IPS-18a (cell line): ENCODE results near the gene EMC9.

Experiments used
- H3K27ac ChIP-seq: one replicate; pipeline ENCODE4 v1.5.1; 2013; ENCODE audit warnings: low read length
- H3K27me3 ChIP-seq: one replicate; pipeline ENCODE4 v1.6.1; 2013; ENCODE audit warnings: mild to moderate bottlenecking, low read length; ENCODE audit not compliant: control insufficient read depth, insufficient read depth
- H3K36me3 ChIP-seq: one replicate; pipeline ENCODE4 v1.6.1; 2013; ENCODE audit warnings: low read depth, low read length; ENCODE audit not compliant: control insufficient read depth
- H3K4me1 ChIP-seq: one replicate; pipeline ENCODE4 v1.6.1; 2013; ENCODE audit warnings: low read depth, low read length; ENCODE audit not compliant: control insufficient read depth
- H3K4me3 ChIP-seq: one replicate; pipeline ENCODE4 v1.5.1; 2013; ENCODE audit warnings: low read length
- H3K9ac ChIP-seq: one replicate; pipeline ENCODE4 v1.6.1; 2013; ENCODE audit warnings: mild to moderate bottlenecking, low read length, moderate library complexity
- H3K9me3 ChIP-seq: one replicate; pipeline ENCODE4 v1.6.1; 2013; ENCODE audit warnings: low read depth, low read length; ENCODE audit not compliant: control insufficient read depth

The EMC9 gene

GRCh38 chr14:24156840-24157239 lies 15.4 kb upstream of the EMC9 start:
- H3K9ac ChIP-seq, result no peak overlapping the region

DNA sequence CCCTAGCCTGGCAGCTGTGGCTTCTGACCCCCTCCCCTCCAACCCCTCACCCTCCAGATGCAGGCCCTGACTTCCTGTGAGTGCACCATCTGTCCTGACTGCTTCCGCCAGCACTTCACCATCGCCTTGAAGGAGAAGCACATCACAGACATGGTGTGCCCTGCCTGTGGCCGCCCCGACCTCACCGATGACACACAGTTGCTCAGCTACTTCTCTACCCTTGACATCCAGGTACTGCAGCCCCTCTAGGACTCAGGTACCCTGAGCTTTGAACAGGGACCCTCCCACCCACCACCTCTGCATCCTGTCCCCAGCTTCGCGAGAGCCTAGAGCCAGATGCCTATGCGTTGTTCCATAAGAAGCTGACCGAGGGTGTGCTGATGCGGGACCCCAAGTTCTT lies 13.7 kb upstream of the EMC9 start:
- no peaks in the 10 kb centered on the region for H3K9me3 ChIP-seq
- no peak overlapping the region for H3K27ac ChIP-seq
- no peak overlapping the region for H3K4me3 ChIP-seq
- no peak overlapping the region for H3K9ac ChIP-seq
- H3K4me1 ChIP-seq, result no peaks in the 10 kb centered on the region
- H3K27me3 ChIP-seq, result no peaks in the 10 kb centered on the region
- peaks cover 63% of the 10 kb centered on the region for H3K36me3 ChIP-seq

More at GRCh38 chr14:24156840-24157239, 15.4 kb upstream of the EMC9 start:
- no peak overlapping the region for H3K27ac ChIP-seq
- no peaks in the 10 kb centered on the region for H3K9me3 ChIP-seq
- H3K27me3 ChIP-seq, result no peaks in the 10 kb centered on the region
- H3K4me1 ChIP-seq, result peaks cover 6% of the 10 kb centered on the region
- H3K36me3 ChIP-seq, result peaks cover 53% of the 10 kb centered on the region
- H3K4me3 ChIP-seq, result no peak overlapping the region

DNA sequence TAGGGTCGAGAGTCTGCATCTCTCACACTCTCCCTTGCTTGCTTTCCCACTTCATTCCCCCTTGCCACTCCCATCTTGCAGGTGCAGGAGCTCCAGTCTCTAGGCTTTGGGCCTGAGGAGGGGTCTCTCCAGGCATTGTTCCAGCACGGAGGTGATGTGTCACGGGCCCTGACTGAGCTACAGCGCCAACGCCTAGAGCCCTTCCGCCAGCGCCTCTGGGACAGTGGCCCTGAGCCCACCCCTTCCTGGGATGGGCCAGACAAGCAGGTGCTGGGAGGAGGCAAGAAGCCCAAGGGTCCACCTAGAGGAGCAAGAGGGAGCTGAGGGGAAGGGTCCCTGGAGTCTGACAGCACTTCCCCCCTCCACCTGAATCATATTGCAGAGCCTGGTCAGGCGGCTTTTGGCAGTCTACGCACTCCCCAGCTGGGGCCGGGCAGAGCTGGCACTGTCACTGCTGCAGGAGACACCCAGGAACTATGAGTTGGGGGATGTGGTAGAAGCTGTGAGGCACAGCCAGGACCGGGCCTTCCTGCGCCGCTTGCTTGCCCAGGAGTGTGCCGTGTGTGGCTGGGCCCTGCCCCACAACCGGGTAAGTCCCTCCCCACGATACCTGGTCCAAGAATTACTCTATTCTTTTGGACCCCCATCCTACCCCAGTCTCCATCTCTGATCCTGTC lies 10.2 kb upstream of the EMC9 start:
- Histone ChIP-seq H3K36me3 (peaks cover 51% of the 10 kb centered on the region), H3K27me3 (no peaks in the 10 kb centered on the region), H3K9me3 (no peaks in the 10 kb centered on the region), H3K27ac (no peak overlapping the region), H3K4me3 (no peak overlapping the region), H3K4me1 (peaks cover 3% of the 10 kb centered on the region), H3K9ac (no peak overlapping the region)

DNA sequence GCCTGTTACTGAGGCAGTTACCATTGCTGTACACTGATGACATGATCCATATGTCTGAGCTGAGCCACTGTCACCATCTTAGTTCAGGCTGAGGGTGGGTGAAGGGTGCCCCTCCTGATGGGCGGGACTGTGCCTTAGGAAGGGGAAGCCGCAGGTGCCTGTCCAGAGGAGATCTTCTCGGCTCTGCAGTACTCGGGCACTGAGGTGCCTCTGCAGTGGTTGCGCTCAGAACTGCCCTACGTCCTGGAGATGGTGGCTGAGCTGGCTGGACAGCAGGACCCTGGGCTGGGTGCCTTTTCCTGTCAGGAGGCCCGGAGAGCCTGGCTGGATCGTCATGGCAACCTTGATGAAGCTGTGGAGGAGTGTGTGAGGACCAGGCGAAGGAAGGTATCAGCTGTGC lies 9.6 kb upstream of the EMC9 start:
- peaks cover 50% of the 10 kb centered on the region for H3K36me3 ChIP-seq

GRCh38 chr14:24150567-24150966 lies 9.2 kb upstream of the EMC9 start:
- Histone ChIP-seq H3K9ac (no peak overlapping the region), H3K36me3 (peaks cover 45% of the 10 kb centered on the region), H3K4me1 (peaks cover 6% of the 10 kb centered on the region), H3K27ac (no peak overlapping the region), H3K9me3 (no peaks in the 10 kb centered on the region), H3K4me3 (no peak overlapping the region), H3K27me3 (no peaks in the 10 kb centered on the region)

More for the DNA sequence above, 9.6 kb upstream of the EMC9 start:
- Histone ChIP-seq H3K4me1 (peaks cover 3% of the 10 kb centered on the region), H3K9ac (no peak overlapping the region), H3K27me3 (no peaks in the 10 kb centered on the region), H3K4me3 (no peak overlapping the region), H3K9me3 (no peaks in the 10 kb centered on the region), H3K27ac (no peak overlapping the region)

GRCh38 chr14:24150061-24150460 lies 8.7 kb upstream of the EMC9 start:
- H3K27me3 ChIP-seq, result no peaks in the 10 kb centered on the region
- no peak overlapping the region for H3K4me3 ChIP-seq
- peaks cover 8% of the 10 kb centered on the region for H3K4me1 ChIP-seq
- H3K36me3 ChIP-seq, result peaks cover 40% of the 10 kb centered on the region
- H3K9ac ChIP-seq, result no peak overlapping the region
- H3K27ac ChIP-seq, result no peak overlapping the region
- no peaks in the 10 kb centered on the region for H3K9me3 ChIP-seq

GRCh38 chr14:24149302-24149969 lies 8.0 kb upstream of the EMC9 start:
- Histone ChIP-seq H3K4me1 (peaks cover 8% of the 10 kb centered on the region), H3K27me3 (no peaks in the 10 kb centered on the region), H3K9ac (no peak overlapping the region), H3K27ac (no peak overlapping the region), H3K9me3 (no peaks in the 10 kb centered on the region), H3K36me3 (peaks cover 41% of the 10 kb centered on the region), H3K4me3 (no peak overlapping the region)

DNA sequence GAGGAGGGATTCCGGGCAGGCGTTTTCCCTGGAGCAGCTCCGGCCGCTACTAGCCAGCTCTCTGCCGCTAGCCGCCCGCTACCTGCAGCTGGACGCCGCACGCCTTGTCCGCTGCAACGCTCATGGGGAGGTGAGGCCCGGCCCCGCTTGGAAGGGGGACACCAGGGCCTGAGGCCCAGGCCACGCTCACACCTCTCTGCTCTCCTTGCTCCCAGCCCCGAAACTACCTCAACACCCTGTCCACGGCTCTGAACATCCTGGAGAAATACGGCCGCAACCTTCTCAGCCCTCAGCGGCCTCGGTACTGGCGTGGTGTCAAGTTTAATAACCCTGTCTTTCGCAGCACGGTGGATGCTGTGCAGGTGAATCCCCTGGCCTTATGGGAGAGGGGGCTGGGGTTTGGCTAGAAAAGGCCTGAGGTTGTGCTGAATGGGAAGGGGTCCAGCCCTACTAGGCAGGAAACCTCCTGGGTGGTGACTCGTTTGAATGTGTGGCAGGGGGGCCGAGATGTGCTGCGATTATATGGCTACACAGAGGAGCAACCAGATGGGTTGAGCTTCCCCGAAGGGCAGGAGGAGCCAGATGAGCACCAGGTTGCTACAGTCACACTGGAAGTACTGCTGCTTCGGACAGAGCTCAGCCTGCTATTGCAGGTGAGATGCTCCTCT lies 6.5 kb upstream of the EMC9 start:
- Histone ChIP-seq H3K27ac (no peak overlapping the region), H3K36me3 (peaks cover 49% of the 10 kb centered on the region)

DNA sequence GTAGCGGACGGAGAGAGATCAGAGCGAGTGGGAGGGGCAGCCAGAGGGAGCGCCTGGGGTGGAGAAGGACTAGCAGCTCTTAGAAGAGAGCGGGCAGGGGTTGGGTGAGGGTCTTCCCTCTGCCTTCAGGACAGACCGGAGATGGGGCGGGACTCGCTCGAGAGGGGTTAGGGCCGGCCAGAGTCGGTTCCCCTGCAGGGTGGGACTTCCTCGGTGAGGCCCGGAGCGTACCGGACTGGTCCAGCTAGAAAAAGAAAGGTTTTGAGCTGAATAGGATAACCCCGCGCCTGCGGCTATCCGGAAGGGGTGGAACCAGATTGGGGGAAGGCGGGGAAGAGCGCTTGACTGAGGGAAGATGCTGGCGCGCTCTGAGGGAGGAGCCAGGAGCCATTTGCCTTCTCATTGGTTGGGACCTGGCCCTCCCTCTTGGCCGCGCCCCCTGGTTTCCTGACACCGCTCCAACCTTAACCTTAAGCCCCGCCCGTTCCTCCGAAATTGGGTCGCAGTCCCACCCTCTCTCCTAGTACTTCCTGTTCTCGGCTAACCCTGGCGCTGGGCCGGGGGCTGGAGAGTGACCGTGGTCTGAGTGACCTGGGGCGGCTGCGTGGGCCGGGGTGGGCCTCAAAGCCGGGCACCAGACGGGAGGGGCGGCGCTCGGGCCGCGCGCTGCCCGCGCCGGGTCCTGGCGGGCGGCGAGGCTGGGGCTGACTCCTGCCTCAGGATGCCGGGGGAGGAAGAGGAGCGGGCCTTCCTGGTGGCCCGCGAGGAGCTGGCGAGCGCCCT lies 5.8 kb upstream of the EMC9 start, which contains the start of gene RNF31:
Gene RNF31 (plus strand): TSS at position 521 of the 783 bp plus-strand sequence. CDS start 201 bp downstream, at position 722.
- Histone ChIP-seq H3K27me3 (no peaks in the 10 kb centered on the region), H3K27ac (peak within 1 kb of the TSS; percentile 37), H3K9ac (peak within 1 kb of the TSS; percentile 71), H3K4me3 (peak within 1 kb of the TSS; percentile 97), H3K9me3 (no peaks in the 10 kb centered on the region), H3K4me1 (peaks cover 8% of the 10 kb centered on the region), H3K36me3 (peaks cover 46% of the 10 kb centered on the region)

More for the DNA sequence above, 6.5 kb upstream of the EMC9 start:
- peaks cover 8% of the 10 kb centered on the region for H3K4me1 ChIP-seq
- H3K9me3 ChIP-seq, result no peaks in the 10 kb centered on the region
- H3K9ac ChIP-seq, result peak overlapping the region; percentile 71
- H3K4me3 ChIP-seq, result peak overlapping the region; percentile 97
- no peaks in the 10 kb centered on the region for H3K27me3 ChIP-seq

GRCh38 chr14:24146453-24146977 lies 5.1 kb upstream of the EMC9 start, which contains the start of gene PSME2:
TSS of gene PSME2 (minus strand) at chr14:24146610. CDS start at chr14:24146581, 29 bp downstream.
- Histone ChIP-seq H3K36me3 (peaks cover 41% of the 10 kb centered on the region), H3K27me3 (no peaks in the 10 kb centered on the region), H3K9ac (peak within 1 kb of the TSS; percentile 71), H3K27ac (peak within 1 kb of the TSS; percentile 37), H3K4me3 (peak within 1 kb of the TSS; percentile 97), H3K9me3 (no peaks in the 10 kb centered on the region), H3K4me1 (peaks cover 8% of the 10 kb centered on the region)
